Caco-2 (cell line): Measurements from ENCODE around the gene GNG7. TPM values are rescaled to one million over a fixed set of nuclear protein-coding genes. Genes with fewer than 3 reads are reported as not detected.

Experiments
- BruUV-seq: library from RNA; stranded (reverse); fragments of 400-500 nt; replicated peaks from 2 replicates; lab custom pipeline; 2021; lab: Mats Ljungman, UMichigan
- CTCF ChIA-PET: fragments of 300-600 bp; sonication (Branson Sonifier 250); formaldehyde crosslinking; loops from one replicate; lab custom pipeline; 2022; ENCODE audit warnings: antibody characterized with exemption; lab: Charles Lee
- POLR2A ChIA-PET: fragments of 300-600 bp; sonication (Branson Sonifier 250); formaldehyde crosslinking; loops from one replicate; lab custom pipeline; 2022; ENCODE audit warnings: antibody characterized with exemption; lab: Charles Lee
- DNase-seq, 2 experiments: peaks; one replicate each; pipeline versions ENCODE4 v3.0.0 to v3.0.0-alpha.2; 2020 to 2022
- H3K27me3 ChIP-seq: replicated peaks from 2 replicates; pipeline ENCODE4 v1.6.0; 2011; ENCODE audit warnings: low read length; ENCODE audit not compliant: control insufficient read depth, insufficient read depth
- H3K36me3 ChIP-seq: 2 replicates; pipeline ENCODE4 v1.5.1; 2011; ENCODE audit warnings: low read length; ENCODE audit not compliant: control insufficient read depth, insufficient read depth
- H3K4me1 ChIP-seq: fragments of 250-450 bp; sonication (Bioruptor Pico); 2 replicates; pipeline ENCODE4 v1.5.1; 2020; ENCODE audit warnings: mild to moderate bottlenecking
- H3K4me3 ChIP-seq: 2 replicates; pipeline ENCODE4 v1.5.1; 2011; ENCODE audit warnings: low read depth, mild to moderate bottlenecking, control low read depth, low read length
- H3K9me3 ChIP-seq: fragments of 250-450 bp; sonication (Bioruptor Pico); 2 replicates; pipeline ENCODE4 v1.5.1; 2020; ENCODE audit warnings: mild to moderate bottlenecking, moderate library complexity
- H3K27ac Mint-ChIP-seq: one replicate; pipeline ENCODE4 v1.8.0; 2022; ENCODE audit warnings: mixed read lengths; ENCODE audit not compliant: unreplicated experiment
- H3K27me3 Mint-ChIP-seq: one replicate; pipeline ENCODE4 v1.8.0; 2022; ENCODE audit warnings: mixed read lengths; ENCODE audit not compliant: insufficient read depth, unreplicated experiment
- H3K36me3 Mint-ChIP-seq: one replicate; pipeline ENCODE4 v1.8.0; 2022; ENCODE audit warnings: mild to moderate bottlenecking, mixed read lengths; ENCODE audit not compliant: insufficient read depth, unreplicated experiment
- H3K4me1 Mint-ChIP-seq: one replicate; pipeline ENCODE4 v1.8.0; 2022; ENCODE audit warnings: low read depth, mixed read lengths; ENCODE audit not compliant: unreplicated experiment
- H3K4me3 Mint-ChIP-seq: one replicate; pipeline ENCODE4 v1.8.0; 2022; ENCODE audit warnings: mild to moderate bottlenecking, moderate library complexity, mixed read lengths; ENCODE audit not compliant: unreplicated experiment
- H3K9me3 Mint-ChIP-seq: one replicate; pipeline ENCODE4 v1.8.0; 2022; ENCODE audit warnings: mixed read lengths; ENCODE audit not compliant: unreplicated experiment
- intact Hi-C: fragments of 100-400 bp; cut with micrococcal nuclease; formaldehyde crosslinking; loops from one replicate; pipeline ENCODE4 v1.10.0; 2022; ENCODE audit not compliant: unreplicated experiment
- total RNA-seq: library from RNA; stranded (reverse); gene quantifications from 2 replicates; pipeline ENCODE4 v1.2.3, GENCODE V29; 2022
- TF ChIP-seq, protein P1 (sequence below), 2 experiments: fragments of 200-600 bp in 1 of 2; IDR thresholded peaks; 1 replicate in 1 of 2; 2 replicates in 1 of 2; pipeline versions ENCODE4 v1.5.1 to v1.8.0; 2011 to 2022; ENCODE audit warnings: antibody characterized with exemption in 1 of 2, control low read depth in 1 of 2, inconsistent platforms in 1 of 2, low read depth in 1 of 2, low read length in 1 of 2, mild to moderate bottlenecking in 1 of 2, moderate library complexity in 1 of 2; ENCODE audit not compliant: insufficient read depth in 1 of 2, severe bottlenecking in 1 of 2, unreplicated experiment in 1 of 2

GNG7 gene
- total RNA-seq, 1 experiment from 2014 or later: 0.43 TPM

GRCh38 chr19:2691951-2692350 lies 10.5 kb downstream of the GNG7 start:
- CTCF ChIA-PET: no interaction called here
- Histone ChIP-seq H3K27me3 (no peaks in the 10 kb centered on the region), H3K9me3 (no peaks in the 10 kb centered on the region), H3K4me3 (no peak overlapping the region), H3K36me3 (no peaks in the 10 kb centered on the region), H3K4me1 (no peaks in the 10 kb centered on the region)
- intact Hi-C loops: no loop called here
- POLR2A ChIA-PET: no interaction called here
- BruUV-seq: no TSS peak
- H3K4me1 Mint-ChIP-seq: no peaks in the 10 kb centered on the region
- H3K27me3 Mint-ChIP-seq: peaks cover 2% of the 10 kb centered on the region
- no peaks in the 10 kb centered on the region for H3K9me3 Mint-ChIP-seq
- DNase-seq: no peak
- no peaks in the 10 kb centered on the region for H3K36me3 Mint-ChIP-seq
- no peak overlapping the region for H3K27ac Mint-ChIP-seq
- no peak overlapping the region for H3K4me3 Mint-ChIP-seq
- TF ChIP-seq, protein P1, sequence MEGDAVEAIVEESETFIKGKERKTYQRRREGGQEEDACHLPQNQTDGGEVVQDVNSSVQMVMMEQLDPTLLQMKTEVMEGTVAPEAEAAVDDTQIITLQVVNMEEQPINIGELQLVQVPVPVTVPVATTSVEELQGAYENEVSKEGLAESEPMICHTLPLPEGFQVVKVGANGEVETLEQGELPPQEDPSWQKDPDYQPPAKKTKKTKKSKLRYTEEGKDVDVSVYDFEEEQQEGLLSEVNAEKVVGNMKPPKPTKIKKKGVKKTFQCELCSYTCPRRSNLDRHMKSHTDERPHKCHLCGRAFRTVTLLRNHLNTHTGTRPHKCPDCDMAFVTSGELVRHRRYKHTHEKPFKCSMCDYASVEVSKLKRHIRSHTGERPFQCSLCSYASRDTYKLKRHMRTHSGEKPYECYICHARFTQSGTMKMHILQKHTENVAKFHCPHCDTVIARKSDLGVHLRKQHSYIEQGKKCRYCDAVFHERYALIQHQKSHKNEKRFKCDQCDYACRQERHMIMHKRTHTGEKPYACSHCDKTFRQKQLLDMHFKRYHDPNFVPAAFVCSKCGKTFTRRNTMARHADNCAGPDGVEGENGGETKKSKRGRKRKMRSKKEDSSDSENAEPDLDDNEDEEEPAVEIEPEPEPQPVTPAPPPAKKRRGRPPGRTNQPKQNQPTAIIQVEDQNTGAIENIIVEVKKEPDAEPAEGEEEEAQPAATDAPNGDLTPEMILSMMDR (IDR thresholded peaks at IDR 0.05; ENCODE audit: insufficient read depth in 1 of 2, low read depth in 1 of 2, low read length in 1 of 2, severe bottlenecking in 1 of 2, unreplicated experiment in 1 of 2): no peak

DNA sequence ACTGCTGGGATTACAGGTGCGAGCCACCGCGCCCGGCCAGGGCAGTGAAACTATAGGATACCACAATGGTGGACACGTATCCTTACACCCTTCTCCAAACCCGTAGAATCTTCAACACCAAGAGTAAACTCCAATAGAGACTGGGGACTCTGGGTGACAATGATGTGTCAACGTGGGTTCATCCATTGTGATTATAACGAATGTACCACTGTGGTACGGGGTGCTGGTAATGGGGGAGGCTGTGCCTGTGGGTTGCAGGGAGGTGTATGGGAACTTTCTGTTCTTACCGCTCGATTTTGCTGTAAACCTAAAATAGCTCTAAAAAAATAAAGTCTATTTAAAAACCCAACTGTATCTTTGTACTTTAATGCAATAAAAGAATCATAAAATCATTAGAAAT lies 11.6 kb downstream of the GNG7 start:
- intact Hi-C loops: no loop called here
- H3K27ac Mint-ChIP-seq: no peak overlapping the region
- no peaks in the 10 kb centered on the region for H3K36me3 Mint-ChIP-seq
- no peaks in the 10 kb centered on the region for H3K9me3 Mint-ChIP-seq
- TF ChIP-seq, protein P1 (IDR thresholded peaks at IDR 0.05; ENCODE audit: insufficient read depth in 1 of 2, low read depth in 1 of 2, low read length in 1 of 2, severe bottlenecking in 1 of 2, unreplicated experiment in 1 of 2): no peak
- H3K36me3 ChIP-seq: no peaks in the 10 kb centered on the region
- no peaks in the 10 kb centered on the region for H3K4me1 ChIP-seq
- no peak overlapping the region for H3K4me3 Mint-ChIP-seq
- CTCF ChIA-PET: interaction anchor here (0.6 kb wide), 1 partner anchor 11 kb away, joined by 5 read pairs; no protein-coding TSS in a partner anchor
- no peak overlapping the region for H3K4me3 ChIP-seq
- BruUV-seq: no TSS peak
- H3K9me3 ChIP-seq: no peaks in the 10 kb centered on the region
- peaks cover 2% of the 10 kb centered on the region for H3K27me3 Mint-ChIP-seq
- no peak for DNase-seq
- H3K27me3 ChIP-seq: no peaks in the 10 kb centered on the region
- POLR2A ChIA-PET: no interaction called here
- H3K4me1 Mint-ChIP-seq: no peaks in the 10 kb centered on the region

- no peak overlapping the region for H3K4me3 Mint-ChIP-seq
- no peaks in the 10 kb centered on the region for H3K9me3 Mint-ChIP-seq
- no peaks in the 10 kb centered on the region for H3K27me3 Mint-ChIP-seq
- H3K27ac Mint-ChIP-seq: no peak overlapping the region
- H3K4me1 Mint-ChIP-seq: no peaks in the 10 kb centered on the region
- ChIA-PET CTCF (no interaction called here), POLR2A (no interaction called here)
- DNase-seq: no peak
- Histone ChIP-seq H3K36me3 (no peaks in the 10 kb centered on the region), H3K4me1 (no peaks in the 10 kb centered on the region), H3K27me3 (no peaks in the 10 kb centered on the region), H3K9me3 (no peaks in the 10 kb centered on the region), H3K4me3 (no peak overlapping the region)
- TF ChIP-seq, protein P1 (IDR thresholded peaks at IDR 0.05; ENCODE audit: insufficient read depth in 1 of 2, low read depth in 1 of 2, low read length in 1 of 2, severe bottlenecking in 1 of 2, unreplicated experiment in 1 of 2): no peak
- BruUV-seq: no TSS peak
- no peaks in the 10 kb centered on the region for H3K36me3 Mint-ChIP-seq
- intact Hi-C loops: no loop called here
Observed at GRCh38 chr19:2686360-2686759, 16.1 kb downstream of the GNG7 start.
